Heart right ventricle (tissue), 16 donors: ENCODE data around the gene TSPAN9. TPM values are rescaled to one million over a fixed set of nuclear protein-coding genes. Genes with fewer than 3 reads are reported as not detected.

Experiments used
- ATAC-seq, 8 donors: fragments of 200-7000 bp; cut with Tn5 transposase; one replicate each; pipeline ENCODE4 v1.9.1; 2020; ENCODE audit warnings: mild to moderate bottlenecking in 8 of 8, moderate library complexity in 8 of 8, moderate number of reproducible peaks in 1 of 8
- DNase-seq, 2 donors: peaks; one replicate each; pipeline ENCODE4 v3.0.0-alpha.2; 2020
- H3K27ac ChIP-seq, 10 donors: fragments of 200-600 bp; sonication (generic) in 2 of 10; one replicate each; pipeline versions ENCODE4 v1.5.0 to v1.8.0; 2020 to 2022; ENCODE audit warnings: mild to moderate bottlenecking in 3 of 10
- H3K27me3 ChIP-seq, 7 donors: fragments of 200-600 bp; one replicate each; pipeline ENCODE4 v1.8.0; 2021 to 2022; ENCODE audit warnings: mild to moderate bottlenecking in 2 of 7
- H3K36me3 ChIP-seq, 9 donors: fragments of 200-600 bp; sonication (generic) in 1 of 9; one replicate each; pipeline versions ENCODE4 v1.5.0 to v1.8.0; 2020 to 2022; ENCODE audit warnings: mild to moderate bottlenecking in 2 of 9
- H3K4me1 ChIP-seq, 9 donors: fragments of 200-600 bp; sonication (generic) in 1 of 9; one replicate each; pipeline versions ENCODE4 v1.5.0 to v1.8.0; 2020 to 2022; ENCODE audit warnings: mild to moderate bottlenecking in 4 of 9
- H3K4me3 ChIP-seq, 10 donors: fragments of 200-600 bp; sonication (generic) in 2 of 10; one replicate each; pipeline versions ENCODE4 v1.5.0 to v1.8.0; 2020 to 2022; ENCODE audit warnings: mild to moderate bottlenecking in 7 of 10, moderate library complexity in 2 of 10
- H3K9me3 ChIP-seq, 11 donors: fragments of 200-600 bp in 10 of 11; sonication (generic) in 2 of 11; one replicate each; pipeline versions ENCODE4 v1.5.0 to v1.8.0; 2013 to 2022; ENCODE audit warnings: mild to moderate bottlenecking in 2 of 11, control low read depth in 1 of 11, moderate library complexity in 1 of 11
- CTCF ChIP-seq, 9 donors: fragments of 200-600 bp; sonication (generic) in 2 of 9; IDR thresholded peaks; one replicate each; pipeline versions ENCODE4 v1.5.0 to v1.8.0; 2021 to 2022; ENCODE audit warnings: antibody characterized with exemption in 9 of 9, mild to moderate bottlenecking in 5 of 9, moderate library complexity in 1 of 9
- WGBS, 2 donors: extraction: QIAGEN DNeasy Blood & Tissue Kit; methylation state at CpG; one replicate each; pipeline ENCODE4 v1.1.7; 2013; ENCODE audit warnings: inconsistent platforms in 1 of 2; 5-methylcytosine and 5-hydroxymethylcytosine counted together
- intact Hi-C, 10 donors: fragments of 100-400 bp; cut with DNase I; formaldehyde crosslinking; loops; one replicate each; pipeline versions ENCODE4 v1.11.1 to v1.14.2; 2022
- polyA plus RNA-seq, 2 donors: library from polyadenylated mRNA; stranded (reverse); fragments of 200-250 nt; gene quantifications; one replicate each; pipeline ENCODE4 v1.2.3, GENCODE V29; 2013
- total RNA-seq, 10 donors: library from RNA; stranded (reverse); fragmentation: NEBNext Ultra II Directional in 3 of 10; extraction: Animal tissue kit (Norgen Biotek cat#: 25700) in 3 of 10; gene quantifications; one replicate each; pipeline versions ENCODE4 v1.2.1 to v1.2.4, GENCODE V29; 2021 to 2023
- donor health status: Arrhythmogenic right ventricular cardiomyopathy.
- donor health status: ischemic (EF 13 %, LVEDD 7.1; RV severe dilation, severe dysfunction).
- donor health status: healthy with polysubstance abuse.
- donor health status: DM: no; HTN: yes; CAD: no.
- donor health status: DM: no; HTN: no; CAD: no.
- donor health status: ischemic (EF 25% LVEDD 6.9; RV normal size, moderate dysfunction).
- donor health status: ischemic (EF 25% LVEDD 5.7; RV mildly dilated, moderate dysfunction).
- donor health status: healthy.
- donor health status: DM: yes; HTN: yes; CAD: no.
- donor health status: Ischemic cardiomyopathy.
- donor health status: ischemic (EF 35%, LVEDD 5.7; RV mildly dilated, moderate dysfunction).
- donor health status: nonischemic (EF 11% LVEDD 7.7; RV severe dilation, severe dysfunction).
- donor health status: DM: yes; HTN: yes; CAD: no.
- donor health status: PGD.
- donor health status: ischemic (EF 29% LVEDD 5.4; RV normal size, mild dysfunction).
- donor health status: nonischemic (EF 23%, LVEDD 6.1; RV moderate dilation, normal function).

Gene TSPAN9
- total and polyA plus RNA-seq, 12 donors = 63.0 to 401 (median 251) TPM

- no peaks in the 10 kb centered on the region for H3K9me3 ChIP-seq
- ATAC-seq = no peak
- WGBS, 2 donors = 65 to 75% methylated on average over 5 of the region's 5 CpGs
- intact Hi-C loops = loop anchor here in 9 of 10 donors (2.0 to 10.0 kb wide), 7 partner anchors 70 to 188 kb away; partner anchors contain the start of genes TEX52 (in 7 of the 9) and TEAD4 (in 1 of the 9)
- no peak for TF ChIP-seq CTCF (IDR thresholded peaks at IDR 0.05)
- no peaks in the 10 kb centered on the region for H3K27me3 ChIP-seq
- no peak for DNase-seq
- peaks cover 0 to 53% (median 22%) of the 10 kb centered on the region in 9 donors for H3K4me1 ChIP-seq
- H3K36me3 ChIP-seq = peaks cover 0 to 39% (median 0%) of the 10 kb centered on the region in 9 donors
- H3K4me3 ChIP-seq = no peak overlapping the region
- no peak overlapping the region for H3K27ac ChIP-seq
Observed at GRCh38 chr12:3035171-3035570, 42.0 kb upstream of the TSPAN9 start.

- Histone ChIP-seq H3K4me1 (peaks cover 0 to 53% (median 22%) of the 10 kb centered on the region in 9 donors), H3K36me3 (peaks cover 0 to 48% (median 0%) of the 10 kb centered on the region in 9 donors), H3K27ac (no peak overlapping the region), H3K4me3 (no peak overlapping the region), H3K27me3 (no peaks in the 10 kb centered on the region), H3K9me3 (no peaks in the 10 kb centered on the region)
- 75 to 76% methylated on average over 16 of the region's 16 CpGs for WGBS, 2 donors
- peak in 7 of 9 donors; percentile 31 to 54 (median 44) for TF ChIP-seq CTCF (IDR thresholded peaks at IDR 0.05)
- intact Hi-C loops = loop anchor here in 9 of 10 donors (2.0 to 10.0 kb wide), 7 partner anchors 71 to 189 kb away; partner anchors contain the start of genes TEX52 (in 7 of the 9) and TEAD4 (in 1 of the 9)
- ATAC-seq = no peak
- no peak for DNase-seq
Observed at GRCh38 chr12:3035815-3036702, 41.1 kb upstream of the TSPAN9 start.

GRCh38 chr12:3036901-3037600 is 40.1 kb upstream of the TSPAN9 start:
- H3K4me3 ChIP-seq = no peak overlapping the region

More at GRCh38 chr12:3036901-3037600, 40.1 kb upstream of the TSPAN9 start:
- Histone ChIP-seq H3K27ac (no peak overlapping the region), H3K27me3 (no peaks in the 10 kb centered on the region), H3K9me3 (no peaks in the 10 kb centered on the region), H3K4me1 (peaks cover under 1 to 52% (median 27%) of the 10 kb centered on the region in 9 donors), H3K36me3 (peaks cover 0 to 43% (median 0%) of the 10 kb centered on the region in 9 donors)
- intact Hi-C loops = loop anchor here in 8 of 10 donors (5.0 to 10.0 kb wide), 6 partner anchors 72 to 190 kb away; partner anchors contain the start of genes TEX52 (in 7 of the 8) and TEAD4 (in 1 of the 8)
- WGBS, 2 donors = 84 to 87% methylated on average over 12 of the region's 12 CpGs
- no peak for ATAC-seq
- TF ChIP-seq CTCF (IDR thresholded peaks at IDR 0.05) = no peak
- no peak for DNase-seq
